K562 (cell line): Measurements from ENCODE around the gene TRUB2. TPM values are rescaled to one million over a fixed set of nuclear protein-coding genes. Genes with fewer than 3 reads are reported as not detected.
A peak's percentile ranks its signal among the peaks of the same experiment; 100 is the strongest.

Source experiments
- ATAC-seq: fragments of 200-7000 bp; cut with Tn5 transposase; 3 replicates; pipeline ENCODE4 v1.9.1; 2020; ENCODE audit warnings: moderate library complexity
- BruUV-seq: library from RNA; stranded (reverse); fragments of 400-500 nt; replicated peaks from 2 replicates; lab custom pipeline; 2021; lab: Mats Ljungman, UMichigan
- CTCF ChIA-PET: fragments of 300-600 bp; formaldehyde crosslinking; extraction: SDS; loops from one replicate; lab custom pipeline; 2021; ENCODE audit warnings: low intra/inter-chr PET ratio; lab: Yijun Ruan, JAX
- POLR2A ChIA-PET: fragments of 300-600, 350-650 bp; sonication (Branson Sonifier 250); formaldehyde crosslinking; extraction: SDS; loops from one replicate; lab custom pipeline; 2021; ENCODE audit warnings: antibody characterized with exemption, inconsistent platforms; lab: Yijun Ruan, JAX
- DNase-seq, 4 experiments: peaks; one replicate each; pipeline versions ENCODE4 v3.0.0 to v3.0.0-alpha.2; 2011 to 2018; ENCODE audit warnings: low spot score in 3 of 4, mixed read lengths in 3 of 4; ENCODE audit errors: extremely low read depth in 1 of 4
- FAIRE-seq: peaks from 2 replicates; lab custom pipeline; 2011; peaks lifted over from hg19 to GRCh38; lab: Jason Lieb, UNC
- H2AFZ ChIP-seq: 2 replicates; pipeline ENCODE4 v1.6.0; 2011; ENCODE audit warnings: low read depth, low read length, control low read depth, inconsistent platforms
- H3K27ac ChIP-seq: fragments of 200-600 bp; 3 replicates; pipeline ENCODE4 v1.8.0; 2011; ENCODE audit warnings: low read depth, mild to moderate bottlenecking, control low read depth, inconsistent platforms, low read length, moderate library complexity, mixed read lengths; ENCODE audit errors: extremely low read depth
- H3K27me3 ChIP-seq, 2 experiments: fragments of 300-600 bp in 1 of 2; 2 replicates in 1 of 2; 3 replicates in 1 of 2; pipeline versions ENCODE4 v1.6.0 to v1.8.0; 2011; ENCODE audit warnings: inconsistent platforms in 2 of 2, low read length in 2 of 2, mild to moderate bottlenecking in 1 of 2, mixed read lengths in 1 of 2, moderate library complexity in 1 of 2; ENCODE audit not compliant: control insufficient read depth in 2 of 2, insufficient read depth in 2 of 2
- H3K36me3 ChIP-seq: fragments of 300-600 bp; 3 replicates; pipeline ENCODE4 v1.8.0; 2011; ENCODE audit warnings: mild to moderate bottlenecking, low read length, inconsistent platforms; ENCODE audit not compliant: control insufficient read depth, insufficient read depth
- H3K4me1 ChIP-seq, 2 experiments: fragments of 200-600 bp in 1 of 2; replicated peaks in 1 of 2; 2 replicates in 1 of 2; 3 replicates in 1 of 2; pipeline versions ENCODE4 v1.5.1 to v1.8.0; 2011; ENCODE audit warnings: inconsistent platforms in 2 of 2, low read length in 2 of 2, mild to moderate bottlenecking in 1 of 2, mixed read lengths in 1 of 2, moderate library complexity in 1 of 2; ENCODE audit not compliant: control insufficient read depth in 2 of 2, insufficient read depth in 2 of 2
- H3K4me2 ChIP-seq: 2 replicates; pipeline ENCODE4 v1.6.1; 2011; ENCODE audit warnings: low read length, control low read depth, inconsistent platforms, mixed read lengths; ENCODE audit not compliant: insufficient read depth
- H3K4me3 ChIP-seq: fragments of 200-600 bp; sonication (generic), shearing (Covaris generic); 2 replicates; pipeline ENCODE4 v1.5.1; 2016; ENCODE audit warnings: control low read depth, inconsistent platforms
- H3K79me2 ChIP-seq: fragments of 200-600 bp; 3 replicates; pipeline ENCODE4 v1.8.0; 2011; ENCODE audit warnings: low read length, inconsistent platforms; ENCODE audit not compliant: control insufficient read depth, insufficient read depth
- H3K9ac ChIP-seq, 2 experiments: 2 replicates each; pipeline versions ENCODE4 v1.6.0 to v1.6.1; 2011; ENCODE audit warnings: low read depth in 2 of 2, low read length in 2 of 2, control low read depth in 1 of 2, inconsistent platforms in 1 of 2, mild to moderate bottlenecking in 1 of 2, mixed read lengths in 1 of 2; ENCODE audit not compliant: insufficient read depth in 1 of 2
- H3K9me1 ChIP-seq: one replicate; pipeline ENCODE4 v1.6.0; 2011; ENCODE audit warnings: inconsistent platforms, mild to moderate bottlenecking, low read length, moderate library complexity; ENCODE audit not compliant: control insufficient read depth, insufficient read depth
- H3K9me3 ChIP-seq: replicated peaks from 2 replicates; pipeline ENCODE4 v1.5.1; 2011; ENCODE audit warnings: low read depth, low read length, inconsistent platforms; ENCODE audit not compliant: control insufficient read depth, insufficient read depth
- H4K20me1 ChIP-seq: replicated peaks from 2 replicates; pipeline ENCODE4 v1.6.1; 2011; ENCODE audit warnings: low read length, inconsistent platforms, mixed read lengths; ENCODE audit not compliant: control insufficient read depth, insufficient read depth
- HNRNPK ChIP-seq: fragments of 200-400 bp; formaldehyde crosslinking; IDR thresholded peaks from one replicate; pipeline ENCODE4 v1.6.1; 2018; ENCODE audit warnings: mild to moderate bottlenecking, low read depth, low read length; ENCODE audit not compliant: poor library complexity, severe bottlenecking
- HNRNPUL1 ChIP-seq: fragments of 200-400 bp; formaldehyde crosslinking; IDR thresholded peaks from 2 replicates; pipeline ENCODE4 v1.6.1; 2017; ENCODE audit warnings: low read length
- ILF3 ChIP-seq: fragments of 450-650 bp; IDR thresholded peaks from 2 replicates; pipeline ENCODE4 v1.6.1; 2018; ENCODE audit warnings: antibody characterized with exemption, mild to moderate bottlenecking, moderate library complexity, borderline replicate concordance
- ILK ChIP-seq: fragments of 450-650 bp; IDR thresholded peaks from 2 replicates; pipeline ENCODE4 v1.6.1; 2016; ENCODE audit warnings: missing genetic modification characterization, low read depth, mild to moderate bottlenecking, missing compliant biosample characterization, moderate library complexity, borderline replicate concordance
- RBM14 ChIP-seq: fragments of 200-400 bp; formaldehyde crosslinking; IDR thresholded peaks from 2 replicates; pipeline ENCODE4 v1.6.1; 2018; ENCODE audit warnings: low read depth, mild to moderate bottlenecking, low read length, moderate library complexity, borderline replicate concordance; ENCODE audit not compliant: insufficient read depth
- RBM15 ChIP-seq: fragments of 200-400 bp; formaldehyde crosslinking; IDR thresholded peaks from 2 replicates; pipeline ENCODE4 v1.6.1; 2018; ENCODE audit warnings: mild to moderate bottlenecking, low read length, moderate library complexity; ENCODE audit not compliant: insufficient read depth
- ZNF124 ChIP-seq: sonication (generic); formaldehyde crosslinking; IDR thresholded peaks from 2 replicates; pipeline ENCODE4 v1.8.1; 2022; ENCODE audit warnings: missing genetic modification reagents
- ZNF165 ChIP-seq: fragments of 250-450 bp; sonication (Bioruptor Pico); IDR thresholded peaks from 2 replicates; pipeline ENCODE4 v1.4.0; 2020; ENCODE audit warnings: borderline replicate concordance
- ZNF507 ChIP-seq: conservative IDR thresholded peaks from 2 replicates; pipeline ENCODE4 v1.6.1; 2017; ENCODE audit warnings: missing genetic modification characterization, missing compliant biosample characterization
- ZNF696 ChIP-seq: fragments of 250-450 bp; sonication (Bioruptor Pico); conservative IDR thresholded peaks from 2 replicates; pipeline ENCODE4 v1.4.0; 2020; ENCODE audit warnings: mild to moderate bottlenecking, moderate library complexity
- WGBS: fragments of 100-300 bp; shearing (Covaris generic); methylation state at CpG from one replicate; pipeline ENCODE4 v1.1.6; 2016; ENCODE audit warnings: low coverage, mixed read lengths; ENCODE audit not compliant: insufficient coverage; ENCODE audit errors: missing lambda C conversion rate; 5-methylcytosine and 5-hydroxymethylcytosine counted together
- in situ Hi-C: fragments of 300-500 bp; cut with MboI; formaldehyde crosslinking; loops from 4 replicates; pipeline ENCODE4 v1.15.0; 2018; ENCODE audit warnings: inconsistent platforms, mixed read lengths
- intact Hi-C: fragments of 100-400 bp; cut with micrococcal nuclease; formaldehyde crosslinking; loops from 2 replicates; pipeline ENCODE4 v1.14.2; 2022
- polyA plus RNA-seq, 8 experiments: library from polyadenylated mRNA; depleted of rRNA in 4 of 8; stranded (reverse) in 5 of 8; unstranded in 3 of 8; fragments of >200 nt; fragmentation: Nextera tagmentation in 2 of 8; fragmentation: Illumina TruSeq in 1 of 8; extraction: Ambion mirVana in 2 of 8; extraction: Trizol in 1 of 8; gene quantifications; 2 replicates each; pipeline versions ENCODE4 v1.2.1 to v1.2.3, GENCODE V29; 2011 to 2014; ENCODE audit warnings: inconsistent platforms in 1 of 8, missing spikeins in 1 of 8
- total RNA-seq, 7 experiments: library from RNA; depleted of rRNA in 6 of 7; stranded (reverse); fragments of >200 nt in 6 of 7; fragmentation: Illumina TruSeq in 2 of 7; extraction: Trizol in 2 of 7; gene quantifications; 2 replicates each; pipeline versions ENCODE4 v1.2.1 to v1.2.3, GENCODE V29; 2011 to 2021; ENCODE audit warnings: low replicate concordance in 1 of 7
- TF ChIP-seq, protein P1 (sequence below), 2 experiments: fragments of 450-650 bp; conservative IDR thresholded peaks; 2 replicates each; pipeline ENCODE4 v1.6.1; 2017; ENCODE audit warnings: mild to moderate bottlenecking in 2 of 2, moderate library complexity in 2 of 2
- TF ChIP-seq, protein P2 (sequence below): fragments of 250-450 bp; sonication (Bioruptor Pico); IDR thresholded peaks from 2 replicates; pipeline ENCODE4 v1.4.0; 2020; ENCODE audit warnings: mild to moderate bottlenecking, moderate library complexity
- TF ChIP-seq, protein P3 (sequence below): sonication (generic); formaldehyde crosslinking; IDR thresholded peaks from 2 replicates; pipeline ENCODE4 v1.8.1; 2023; ENCODE audit warnings: mild to moderate bottlenecking, missing genetic modification reagents, moderate library complexity
- TF ChIP-seq, protein P4 (sequence below): sonication (generic); formaldehyde crosslinking; IDR thresholded peaks from 2 replicates; pipeline ENCODE4 v1.8.0; 2022; ENCODE audit warnings: missing genetic modification reagents, mild to moderate bottlenecking, borderline replicate concordance

TRUB2 gene
- total and polyA plus RNA-seq, 9 of the 15 experiments (the other 6 are each of a cell fraction or from before 2014, with no cell fraction given), result 9.3 to 110 (median 63.0) TPM

DNA sequence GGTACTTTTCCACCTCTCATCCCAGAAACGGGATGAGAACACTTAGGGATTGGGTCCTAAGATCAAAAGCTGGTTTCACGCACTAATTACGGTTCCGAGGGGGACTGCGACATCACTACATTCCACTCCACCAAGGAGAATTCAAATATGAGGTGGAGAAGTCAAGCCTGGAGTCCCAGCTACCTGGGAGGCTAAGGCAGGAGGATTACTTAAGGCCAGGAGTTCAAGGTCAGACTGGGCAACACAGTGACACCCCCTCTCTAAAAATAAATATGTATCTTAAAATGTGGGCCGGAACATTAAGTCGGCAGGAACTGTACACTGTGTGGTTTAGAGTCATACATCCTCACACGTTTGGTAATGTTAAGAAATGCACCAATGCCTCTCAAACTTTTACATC, 48.0 kb downstream of the TRUB2 start:
- H3K4me3 ChIP-seq, result no peak overlapping the region
- ATAC-seq (no peak), DNase-seq (no peak), FAIRE-seq (no peak)
- ChIA-PET POLR2A (interaction anchor here (0.6 to 2.3 kb wide), 6 partner anchors 10 to 52 kb away, joined by 3 to 14 read pairs (median 4); no protein-coding TSS in a partner anchor), CTCF (no interaction called here)
- H3K9me3 ChIP-seq, result no peaks in the 10 kb centered on the region
- H2AFZ ChIP-seq, result no peak overlapping the region
- in situ Hi-C loops, result no loop called here
- H3K4me2 ChIP-seq, result peak overlapping the region; percentile 98
- BruUV-seq, result no TSS peak
- peaks cover 3% of the 10 kb centered on the region; the same call in 1 of the 2 replicates for H4K20me1 ChIP-seq
- H3K4me1 ChIP-seq, result peaks cover 30 to 41% of the 10 kb centered on the region in 2 experiments; a peak in 4 of 5 replicates
- peak overlapping the region; percentile 66 to 96; a peak in 3 of 4 replicates for H3K9ac ChIP-seq
- peaks cover 4% of the 10 kb centered on the region for H3K9me1 ChIP-seq
- peaks cover 49% of the 10 kb centered on the region for H3K36me3 ChIP-seq
- intact Hi-C loops, result loop anchor here (10.0 kb wide), 2 partner anchors 149 to 411 kb away; partner anchors contain the start of genes PTGES2 and SET
- H3K27ac ChIP-seq, result no peak overlapping the region
- H3K27me3 ChIP-seq, result no peaks in the 10 kb centered on the region
- TF ChIP-seq, protein P1, sequence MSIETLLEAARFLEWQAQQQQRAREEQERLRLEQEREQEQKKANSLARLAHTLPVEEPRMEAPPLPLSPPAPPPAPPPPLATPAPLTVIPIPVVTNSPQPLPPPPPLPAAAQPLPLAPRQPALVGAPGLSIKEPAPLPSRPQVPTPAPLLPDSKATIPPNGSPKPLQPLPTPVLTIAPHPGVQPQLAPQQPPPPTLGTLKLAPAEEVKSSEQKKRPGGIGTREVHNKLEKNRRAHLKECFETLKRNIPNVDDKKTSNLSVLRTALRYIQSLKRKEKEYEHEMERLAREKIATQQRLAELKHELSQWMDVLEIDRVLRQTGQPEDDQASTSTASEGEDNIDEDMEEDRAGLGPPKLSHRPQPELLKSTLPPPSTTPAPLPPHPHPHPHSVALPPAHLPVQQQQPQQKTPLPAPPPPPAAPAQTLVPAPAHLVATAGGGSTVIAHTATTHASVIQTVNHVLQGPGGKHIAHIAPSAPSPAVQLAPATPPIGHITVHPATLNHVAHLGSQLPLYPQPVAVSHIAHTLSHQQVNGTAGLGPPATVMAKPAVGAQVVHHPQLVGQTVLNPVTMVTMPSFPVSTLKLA (conservative IDR thresholded peaks at IDR 0.05), result no peak
- TF ChIP-seq ZNF165 (CRISPR knock-in tag) (no peak), ILK (tag) (no peak), RBM14 (no peak), HNRNPK (no peak), ILF3 (no peak), ZNF124 (no peak), ZNF696 (CRISPR knock-in tag) (no peak), RBM15 (no peak), HNRNPUL1 (no peak), ZNF507 (tag) (no peak)
- TF ChIP-seq, protein P2, sequence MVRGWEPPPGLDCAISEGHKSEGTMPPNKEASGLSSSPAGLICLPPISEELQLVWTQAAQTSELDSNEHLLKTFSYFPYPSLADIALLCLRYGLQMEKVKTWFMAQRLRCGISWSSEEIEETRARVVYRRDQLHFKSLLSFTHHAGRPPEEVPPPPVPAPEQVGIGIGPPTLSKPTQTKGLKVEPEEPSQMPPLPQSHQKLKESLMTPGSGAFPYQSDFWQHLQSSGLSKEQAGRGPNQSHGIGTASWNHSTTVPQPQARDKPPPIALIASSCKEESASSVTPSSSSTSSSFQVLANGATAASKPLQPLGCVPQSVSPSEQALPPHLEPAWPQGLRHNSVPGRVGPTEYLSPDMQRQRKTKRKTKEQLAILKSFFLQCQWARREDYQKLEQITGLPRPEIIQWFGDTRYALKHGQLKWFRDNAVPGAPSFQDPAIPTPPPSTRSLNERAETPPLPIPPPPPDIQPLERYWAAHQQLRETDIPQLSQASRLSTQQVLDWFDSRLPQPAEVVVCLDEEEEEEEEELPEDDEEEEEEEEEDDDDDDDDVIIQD (CRISPR knock-in tag), result no peak
- TF ChIP-seq, protein P3, sequence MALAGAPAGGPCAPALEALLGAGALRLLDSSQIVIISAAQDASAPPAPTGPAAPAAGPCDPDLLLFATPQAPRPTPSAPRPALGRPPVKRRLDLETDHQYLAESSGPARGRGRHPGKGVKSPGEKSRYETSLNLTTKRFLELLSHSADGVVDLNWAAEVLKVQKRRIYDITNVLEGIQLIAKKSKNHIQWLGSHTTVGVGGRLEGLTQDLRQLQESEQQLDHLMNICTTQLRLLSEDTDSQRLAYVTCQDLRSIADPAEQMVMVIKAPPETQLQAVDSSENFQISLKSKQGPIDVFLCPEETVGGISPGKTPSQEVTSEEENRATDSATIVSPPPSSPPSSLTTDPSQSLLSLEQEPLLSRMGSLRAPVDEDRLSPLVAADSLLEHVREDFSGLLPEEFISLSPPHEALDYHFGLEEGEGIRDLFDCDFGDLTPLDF (CRISPR knock-in tag), result no peak
- TF ChIP-seq, protein P4, sequence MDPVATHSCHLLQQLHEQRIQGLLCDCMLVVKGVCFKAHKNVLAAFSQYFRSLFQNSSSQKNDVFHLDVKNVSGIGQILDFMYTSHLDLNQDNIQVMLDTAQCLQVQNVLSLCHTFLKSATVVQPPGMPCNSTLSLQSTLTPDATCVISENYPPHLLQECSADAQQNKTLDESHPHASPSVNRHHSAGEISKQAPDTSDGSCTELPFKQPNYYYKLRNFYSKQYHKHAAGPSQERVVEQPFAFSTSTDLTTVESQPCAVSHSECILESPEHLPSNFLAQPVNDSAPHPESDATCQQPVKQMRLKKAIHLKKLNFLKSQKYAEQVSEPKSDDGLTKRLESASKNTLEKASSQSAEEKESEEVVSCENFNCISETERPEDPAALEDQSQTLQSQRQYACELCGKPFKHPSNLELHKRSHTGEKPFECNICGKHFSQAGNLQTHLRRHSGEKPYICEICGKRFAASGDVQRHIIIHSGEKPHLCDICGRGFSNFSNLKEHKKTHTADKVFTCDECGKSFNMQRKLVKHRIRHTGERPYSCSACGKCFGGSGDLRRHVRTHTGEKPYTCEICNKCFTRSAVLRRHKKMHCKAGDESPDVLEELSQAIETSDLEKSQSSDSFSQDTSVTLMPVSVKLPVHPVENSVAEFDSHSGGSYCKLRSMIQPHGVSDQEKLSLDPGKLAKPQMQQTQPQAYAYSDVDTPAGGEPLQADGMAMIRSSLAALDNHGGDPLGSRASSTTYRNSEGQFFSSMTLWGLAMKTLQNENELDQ (CRISPR knock-in tag), result no peak
- H3K79me2 ChIP-seq, result peaks cover 44% of the 10 kb centered on the region
- WGBS, result 70% methylated on average over 8 of the region's 8 CpGs
